Natural killer cell (primary cell): Measurements from ENCODE around the gene CPSF4. TPM values are rescaled to one million over a fixed set of nuclear protein-coding genes. Genes with fewer than 3 reads are reported as not detected.
A peak's percentile ranks its signal among the peaks of the same experiment; 100 is the strongest.
"Not testable (repeated sequence)": the region's sequence is repeated elsewhere in the genome, so short reads cannot be mapped to it uniquely, and the experiment has no call there.

ENCODE experiments used
- ATAC-seq, 3 donors: fragments of 150-1000 bp in 2 of 3; fragments of 200-7000 bp in 1 of 3; cut with Tn5 transposase; 1 replicate in 1 of 3; 2 replicates in 2 of 3; pipeline ENCODE4 v1.10.0; 2021; ENCODE audit warnings: mild to moderate bottlenecking in 2 of 3, moderate library complexity in 2 of 3
- DNase-seq, 2 donors: peaks; one replicate each; pipeline versions ENCODE4 v3.0.0 to v3.0.0-alpha.2; 2013 to 2021; ENCODE audit warnings: mixed read lengths in 1 of 2
- H3K27ac ChIP-seq: one replicate; pipeline ENCODE4 v1.5.1; 2013; ENCODE audit warnings: mild to moderate bottlenecking, low read length
- H3K27me3 ChIP-seq: one replicate; pipeline ENCODE4 v1.6.1; 2013; ENCODE audit warnings: low read length; ENCODE audit not compliant: control insufficient read depth, insufficient read depth
- H3K36me3 ChIP-seq: one replicate; pipeline ENCODE4 v1.6.1; 2013; ENCODE audit warnings: low read length; ENCODE audit not compliant: control insufficient read depth, insufficient read depth
- H3K4me1 ChIP-seq: one replicate; pipeline ENCODE4 v1.6.1; 2013; ENCODE audit warnings: low read length; ENCODE audit not compliant: control insufficient read depth, insufficient read depth
- H3K4me3 ChIP-seq: one replicate; pipeline ENCODE4 v1.5.1; 2013; ENCODE audit warnings: low read length
- H3K9me3 ChIP-seq: one replicate; pipeline ENCODE4 v1.6.1; 2013; ENCODE audit warnings: low read length; ENCODE audit not compliant: control insufficient read depth, insufficient read depth
- H3K27ac Mint-ChIP-seq, 2 donors: one replicate each; pipeline ENCODE4 v1.8.0; 2022; ENCODE audit warnings: mild to moderate bottlenecking in 2 of 2, mixed read lengths in 2 of 2, moderate library complexity in 1 of 2
- H3K27me3 Mint-ChIP-seq, 2 donors: one replicate each; pipeline ENCODE4 v1.8.0; 2022; ENCODE audit warnings: low read depth in 2 of 2, mixed read lengths in 2 of 2
- H3K36me3 Mint-ChIP-seq: one replicate; pipeline ENCODE4 v1.8.0; 2022; ENCODE audit warnings: mixed read lengths
- H3K4me1 Mint-ChIP-seq, 2 donors: one replicate each; pipeline ENCODE4 v1.8.0; 2022; ENCODE audit warnings: mixed read lengths in 2 of 2
- H3K4me3 Mint-ChIP-seq: one replicate; pipeline ENCODE4 v1.8.0; 2022; ENCODE audit warnings: mild to moderate bottlenecking, moderate library complexity, mixed read lengths
- H3K9me3 Mint-ChIP-seq, 2 donors: one replicate each; pipeline ENCODE4 v1.8.0; 2022; ENCODE audit warnings: mixed read lengths in 2 of 2
- CTCF ChIP-seq: fragments of 200-600 bp; IDR thresholded peaks from one replicate; pipeline ENCODE4 v1.8.0; 2022; ENCODE audit warnings: antibody characterized with exemption
- WGBS: methylation state at CpG from one replicate; pipeline ENCODE4 v1.1.7; 2013; ENCODE audit warnings: missing lambda C conversion rate; ENCODE audit not compliant: insufficient coverage; 5-methylcytosine and 5-hydroxymethylcytosine counted together
- intact Hi-C: fragments of 100-400 bp; cut with micrococcal nuclease; formaldehyde crosslinking; loops from one replicate; pipeline ENCODE4 v1.14.2; 2022
- total RNA-seq, 4 donors: library from RNA; stranded (reverse); fragments of 120-200 nt in 1 of 4; gene quantifications; one replicate each; pipeline versions ENCODE4 v1.2.3 to v1.2.4, GENCODE V29; 2013 to 2022

CPSF4 gene
- total RNA-seq, 3 donors from 2014 or later (not counting 1 experiment from before 2014, with no cell fraction given): 54.0 to 61.6 (median 54.8) TPM

GRCh38 chr7:99499721-99500636 lies 61.2 kb downstream of the CPSF4 start, which contains the start of gene ZNF394:
ZNF394 (minus strand) TSS chr7:99500281; CDS start chr7:99500093, 188 bp downstream.
- Histone ChIP-seq H3K9me3 (no peaks in the 10 kb centered on the region), H3K27ac (peak within 1 kb of the TSS; percentile 96), H3K4me1 (peaks cover 43% of the 10 kb centered on the region), H3K4me3 (peak within 1 kb of the TSS; percentile 92), H3K27me3 (no peaks in the 10 kb centered on the region), H3K36me3 (peaks cover 17% of the 10 kb centered on the region)
- H3K27me3 Mint-ChIP-seq: no peaks in the 10 kb centered on the region
- ATAC-seq: peak; percentile 43 to 67 (median 51)
- TF ChIP-seq CTCF: no peak
- peak within 1 kb of the TSS; percentile 100 for H3K4me3 Mint-ChIP-seq
- intact Hi-C loops: loop anchor here (1.0 to 10.0 kb wide), 4 partner anchors 28 to 125 kb away; partner anchors contain the start of genes ARPC1B, FAM200A, ZNF789 and ZSCAN25
- no peaks in the 10 kb centered on the region for H3K36me3 Mint-ChIP-seq
- DNase-seq: peak; percentile 85 to 96
- WGBS: 0% methylated on average over 68 of the region's 68 CpGs
- H3K27ac Mint-ChIP-seq: peak within 1 kb of the TSS; percentile 95 to 99
- H3K9me3 Mint-ChIP-seq: no peaks in the 10 kb centered on the region
- peaks cover 25 to 29% of the 10 kb centered on the region in 2 donors for H3K4me1 Mint-ChIP-seq

GRCh38 chr7:99500637-99501009 lies 61.9 kb downstream of the CPSF4 start:
- Mint-ChIP-seq H3K9me3 (no peaks in the 10 kb centered on the region), H3K36me3 (no peaks in the 10 kb centered on the region), H3K4me1 (peaks cover 29 to 34% of the 10 kb centered on the region in 2 donors), H3K4me3 (peak overlapping the region; percentile 100), H3K27me3 (no peaks in the 10 kb centered on the region), H3K27ac (peak overlapping the region; percentile 95 to 99)
- Histone ChIP-seq H3K27ac (peak overlapping the region; percentile 96), H3K4me3 (peak overlapping the region; percentile 92), H3K4me1 (peaks cover 47% of the 10 kb centered on the region), H3K9me3 (no peaks in the 10 kb centered on the region), H3K36me3 (peaks cover 16% of the 10 kb centered on the region), H3K27me3 (no peaks in the 10 kb centered on the region)
- intact Hi-C loops: loop anchor here (1.0 to 10.0 kb wide), 4 partner anchors 28 to 126 kb away; partner anchors contain the start of genes ARPC1B, FAM200A, ZNF789 and ZSCAN25
- TF ChIP-seq CTCF: no peak
- DNase-seq (no peak), ATAC-seq (no peak)
- 53% methylated on average over 15 of the region's 16 CpGs for WGBS

GRCh38 chr7:99501236-99501635 lies 62.5 kb downstream of the CPSF4 start:
- Mint-ChIP-seq H3K27ac (peak overlapping the region; percentile 95 to 99), H3K4me1 (peaks cover 32 to 40% of the 10 kb centered on the region in 2 donors), H3K4me3 (peak overlapping the region; percentile 100)
- Histone ChIP-seq H3K36me3 (peaks cover 14% of the 10 kb centered on the region), H3K4me1 (peaks cover 50% of the 10 kb centered on the region)
- not testable (repeated sequence) for H3K27me3 ChIP-seq, H3K4me3 ChIP-seq, ATAC-seq, H3K27ac ChIP-seq, H3K36me3 Mint-ChIP-seq, DNase-seq, H3K9me3 ChIP-seq, H3K9me3 Mint-ChIP-seq, H3K27me3 Mint-ChIP-seq
- 98% methylated on average over 12 of the region's 12 CpGs for WGBS
- intact Hi-C loops: loop anchor here (5.0 to 10.0 kb wide), 2 partner anchors 116 to 126 kb away; partner anchors contain the start of genes ARPC1B and ZSCAN25

- Histone ChIP-seq H3K27ac (peak overlapping the region; percentile 90), H3K36me3 (no peaks in the 10 kb centered on the region), H3K4me1 (peaks cover 30% of the 10 kb centered on the region), H3K9me3 (no peaks in the 10 kb centered on the region), H3K27me3 (no peaks in the 10 kb centered on the region), H3K4me3 (peak overlapping the region; percentile 95)
- Mint-ChIP-seq H3K27me3 (no peaks in the 10 kb centered on the region), H3K9me3 (no peaks in the 10 kb centered on the region), H3K36me3 (no peaks in the 10 kb centered on the region), H3K4me1 (peaks cover 18 to 29% of the 10 kb centered on the region in 2 donors), H3K27ac (peak overlapping the region; percentile 95 to 96), H3K4me3 (peak overlapping the region; percentile 98)
- ATAC-seq (no peak), DNase-seq (no peak)
- WGBS: 7% methylated on average over 19 of the region's 19 CpGs
- intact Hi-C loops: loop anchor here (1.0 to 10.0 kb wide), 5 partner anchors 38 to 129 kb away; partner anchors contain the start of genes ARPC1B, ATP5MF, BUD31 and FAM200A
- no peak for TF ChIP-seq CTCF
Observed at GRCh38 chr7:99504281-99504602, 65.5 kb downstream of the CPSF4 start.
